Measurements from ENCODE around the gene TSPAN10.
A peak's percentile ranks its signal among the peaks of the same experiment; 100 is the strongest.

TSPAN10 gene

DNA sequence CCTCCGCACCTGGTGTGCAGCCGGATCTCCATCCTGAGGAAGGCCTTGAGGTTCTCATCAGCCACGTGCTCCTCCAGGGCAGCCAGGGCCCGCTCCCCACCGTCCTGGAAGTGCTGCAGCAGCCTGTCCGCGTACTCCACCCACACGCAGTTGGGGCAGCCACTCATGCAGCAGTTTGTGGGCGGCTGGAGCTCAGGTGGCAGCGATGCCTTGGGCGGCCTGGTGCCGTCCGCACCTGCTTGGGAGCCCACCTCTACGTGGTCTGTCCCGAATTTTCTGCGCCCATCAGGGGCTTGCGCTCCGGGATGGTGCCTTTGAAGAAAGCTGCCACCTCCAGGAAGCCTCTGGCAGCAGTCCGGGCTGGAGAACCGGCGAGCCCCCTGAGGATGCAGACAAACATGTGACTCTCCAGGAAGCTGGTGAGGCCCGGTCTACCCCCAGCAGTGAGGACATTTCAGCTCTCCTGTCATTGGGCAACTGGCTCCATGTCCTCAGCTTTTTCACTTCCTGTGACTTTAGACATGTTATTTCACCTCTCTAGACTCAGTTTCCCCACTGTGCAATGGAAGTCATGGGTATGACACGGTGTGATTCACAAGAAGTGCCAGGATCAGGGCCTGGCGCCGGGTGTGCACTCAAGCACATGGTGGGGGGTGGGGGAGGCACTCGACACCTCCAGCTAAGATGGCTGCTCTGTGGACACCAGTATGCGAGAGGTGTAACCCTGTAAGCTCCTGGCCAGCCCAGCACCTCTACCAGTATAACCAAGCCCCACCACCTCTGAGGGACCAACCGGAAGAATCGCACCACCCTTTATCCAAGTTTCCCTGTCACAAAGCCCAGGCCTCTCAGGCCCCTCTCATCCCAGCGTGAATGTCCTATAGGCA lies 28.5 kb downstream of the TSPAN10 start:
- DNase-seq, result peak; percentile 22

DNA sequence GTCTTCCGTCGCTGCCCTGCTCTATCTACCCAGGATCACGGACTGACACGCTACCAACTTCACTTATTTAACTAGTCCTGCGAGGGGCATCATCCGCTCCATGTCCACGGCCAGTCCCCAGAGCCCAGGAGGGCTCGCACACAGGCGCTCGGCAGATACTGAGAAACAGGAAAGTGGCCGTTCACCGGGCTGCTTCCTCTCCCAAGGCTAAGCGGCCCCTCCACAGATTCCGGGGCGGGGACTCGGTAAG lies 29.0 kb downstream of the TSPAN10 start:
- DNase-seq, result no peak

DNA sequence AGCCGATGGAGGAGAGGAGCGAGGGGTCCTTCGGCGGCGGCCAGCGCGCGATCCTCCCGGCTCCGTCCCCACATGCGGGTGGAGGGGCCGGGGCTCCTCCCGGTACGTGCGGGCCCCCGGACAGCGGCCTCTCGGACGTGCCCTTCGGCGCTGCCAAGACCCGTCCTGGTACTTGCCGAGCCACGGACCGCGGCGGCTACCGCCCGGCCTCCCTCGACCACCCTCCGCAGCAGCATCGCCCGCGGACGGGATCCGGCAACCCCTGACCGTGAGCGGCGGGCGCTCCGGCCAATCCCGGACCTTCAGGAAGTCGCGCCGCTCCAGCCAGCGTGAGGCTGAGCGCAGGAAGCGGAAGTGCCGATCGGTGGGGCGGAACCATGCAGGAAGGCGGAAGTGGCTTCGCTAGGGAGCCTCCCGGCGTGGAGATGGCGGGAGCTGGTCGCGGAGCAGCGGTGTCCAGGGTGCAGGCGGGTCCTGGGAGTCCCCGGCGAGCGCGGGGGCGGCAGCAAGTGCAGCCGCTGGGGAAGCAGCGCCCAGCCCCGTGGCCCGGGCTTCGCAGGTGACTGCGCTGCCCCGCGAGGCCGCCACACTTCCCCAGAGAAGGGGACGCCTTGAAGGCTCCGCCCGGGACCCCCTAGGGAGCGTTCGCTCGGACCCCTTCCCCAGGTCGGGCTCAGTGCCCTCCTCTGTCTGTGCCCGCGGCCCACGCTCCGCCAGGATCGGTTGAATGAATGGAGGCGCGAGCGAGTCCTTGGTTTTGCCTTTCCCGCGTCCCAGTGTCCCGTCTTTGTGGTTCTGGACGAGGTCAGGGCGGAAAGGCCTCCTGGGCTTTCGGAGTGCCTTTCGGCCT lies 29.6 kb downstream of the TSPAN10 start, which contains the start of the genes CCDC137 and OXLD1:
Gene CCDC137 (plus strand): TSS at position 396 of the 850 bp plus-strand sequence. CDS start 30 bp downstream, at position 426.
Gene OXLD1 (minus strand): TSS at position 264 of the 850 bp plus-strand sequence. CDS start 28 bp downstream, at position 236.
- peak; percentile 96 for DNase-seq

DNA sequence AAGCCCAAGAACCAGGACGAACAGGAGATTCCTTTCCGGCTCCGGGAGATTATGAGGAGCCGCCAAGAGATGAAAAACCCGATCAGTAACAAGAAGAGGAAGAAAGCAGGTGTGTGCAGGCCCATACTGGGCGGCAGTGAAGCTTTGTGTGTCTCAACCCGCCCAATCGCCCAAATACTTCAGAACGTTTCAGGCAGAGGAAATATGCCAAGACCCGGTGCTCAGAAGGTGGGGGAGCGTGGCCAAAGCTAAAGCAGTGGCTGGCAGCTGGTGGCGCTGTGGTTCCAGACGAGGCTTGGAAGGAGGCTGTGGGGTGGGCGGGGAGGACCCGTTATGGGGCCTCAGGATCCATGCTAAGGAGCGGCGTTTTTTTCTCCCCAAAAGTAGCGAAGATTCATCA lies 30.8 kb downstream of the TSPAN10 start:
- DNase-seq, result no peak

DNA sequence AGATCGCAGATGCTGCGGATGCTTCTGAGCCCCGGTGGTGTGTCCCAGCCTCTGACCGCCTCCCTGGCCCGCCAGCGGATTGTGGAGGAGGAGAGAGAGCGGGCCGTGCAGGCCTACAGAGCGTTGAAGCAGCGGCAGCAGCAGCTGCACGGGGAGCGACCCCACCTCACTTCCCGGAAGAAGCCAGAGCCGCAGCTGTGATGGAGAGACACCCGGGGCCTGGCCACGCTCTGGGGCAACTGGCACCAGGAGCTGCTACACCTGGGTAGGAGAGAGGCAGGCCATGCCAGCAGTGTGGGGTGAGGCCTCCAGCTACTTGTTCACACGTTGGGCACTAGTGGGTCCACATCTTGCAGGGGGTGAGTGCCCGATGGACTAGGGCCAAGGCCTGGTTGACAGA lies 35.5 kb downstream of the TSPAN10 start:
- no peak for DNase-seq

DNA sequence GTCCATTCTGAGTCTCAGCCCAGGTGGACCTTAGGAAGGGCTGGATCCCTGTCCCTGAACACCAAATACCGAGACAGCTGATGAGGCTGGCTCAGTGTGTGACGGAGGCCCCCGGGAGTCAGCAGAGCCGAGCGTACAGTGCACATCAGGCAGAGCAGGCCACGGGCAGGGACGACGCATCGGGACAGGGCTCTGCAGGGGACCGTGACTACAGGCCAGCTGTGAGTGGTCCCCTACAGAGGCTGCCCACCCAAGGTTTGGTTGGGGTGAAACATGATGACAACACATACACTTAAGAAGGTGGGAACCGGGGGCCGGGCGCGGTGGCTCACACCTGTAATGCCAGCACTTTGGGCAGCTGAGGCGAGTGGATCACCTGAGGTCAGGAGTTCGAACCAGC lies 36.0 kb downstream of the TSPAN10 start:
- DNase-seq, result no peak

DNA sequence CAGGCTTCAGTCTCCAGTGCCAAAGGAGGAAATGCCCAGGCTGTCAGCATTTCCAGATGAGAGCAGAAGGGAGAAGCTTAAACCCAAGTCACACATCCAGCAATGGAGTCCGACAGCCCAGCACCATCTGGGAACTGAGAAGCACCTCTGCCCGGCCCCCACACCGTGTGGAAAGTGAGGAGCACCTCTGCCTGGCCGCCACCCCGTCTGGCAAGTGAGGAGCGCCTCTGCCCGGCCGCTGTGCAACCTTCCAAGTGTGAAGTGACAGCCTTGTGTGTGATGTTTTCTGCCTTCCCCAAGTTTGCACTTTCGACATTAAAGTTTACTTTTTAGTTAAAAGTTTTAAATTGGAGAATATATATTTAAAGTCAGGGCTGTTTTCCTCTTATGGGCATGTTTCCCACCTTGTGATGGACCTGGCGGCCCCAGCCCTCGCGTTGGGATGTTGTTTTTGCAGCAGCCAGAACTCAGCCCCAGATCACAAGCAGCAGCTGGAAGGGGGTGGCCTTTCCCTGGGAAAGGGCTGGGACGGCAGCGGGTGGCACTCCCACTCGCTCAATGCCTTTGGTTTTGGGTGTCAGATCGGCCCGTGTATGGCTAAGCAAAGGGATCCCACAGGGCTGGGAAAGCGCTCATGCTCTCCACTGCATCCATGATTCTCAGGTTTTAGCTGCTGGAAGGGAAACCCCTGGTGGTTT lies 36.7 kb downstream of the TSPAN10 start:
- no peak for DNase-seq

DNA sequence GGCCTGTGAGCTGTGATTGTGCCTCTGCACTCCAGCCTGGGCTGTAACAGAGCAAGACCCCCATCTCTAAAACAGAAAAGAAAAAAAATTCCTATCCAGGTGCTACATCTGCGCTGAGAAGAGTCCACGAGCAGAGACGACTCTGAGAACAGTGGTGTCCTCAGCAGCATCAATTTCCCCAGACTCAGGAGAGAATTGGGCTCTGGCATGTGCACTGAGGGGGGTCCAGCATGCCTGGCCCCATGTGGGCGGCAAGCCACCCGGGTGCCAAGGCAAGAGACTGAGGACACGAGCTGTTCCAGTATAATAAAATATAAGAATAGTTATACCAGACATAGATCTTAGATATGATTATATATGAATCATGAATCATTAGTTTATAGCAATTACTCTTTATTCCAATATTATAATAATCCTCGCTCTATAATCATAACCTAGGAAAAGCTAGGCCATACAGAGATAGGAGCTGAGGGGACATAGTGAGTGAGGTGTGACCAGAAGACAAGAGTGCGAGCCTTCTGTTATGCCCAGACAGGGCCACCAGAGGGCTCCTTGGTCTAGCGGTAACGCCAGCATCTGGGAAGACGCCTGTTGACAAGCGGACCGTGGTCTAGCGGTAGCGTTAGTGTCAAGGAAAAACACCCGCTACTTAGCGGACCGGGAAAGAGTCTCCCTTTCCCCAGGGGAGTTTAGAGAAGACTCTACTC lies 38.7 kb downstream of the TSPAN10 start:
- peak; percentile 10 for DNase-seq

DNA sequence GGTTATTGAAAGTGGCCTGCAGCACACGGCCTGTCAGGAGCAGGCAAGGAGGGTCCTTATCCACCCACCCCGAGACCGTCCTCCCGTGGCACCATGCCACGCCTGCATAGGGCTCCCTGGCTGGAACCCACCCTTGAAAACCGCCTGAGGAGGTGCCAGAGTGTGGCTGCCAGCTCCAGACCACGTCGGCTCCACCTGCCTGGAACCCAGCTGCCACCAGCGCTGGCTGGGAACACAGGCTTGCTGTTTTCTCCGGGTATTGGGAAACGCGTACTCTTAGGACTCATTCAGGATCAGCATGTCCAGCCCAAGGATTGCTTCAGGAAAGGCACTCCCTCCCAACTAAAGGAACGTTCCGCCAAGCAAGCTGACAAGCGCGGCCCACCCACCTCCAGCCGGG lies 39.9 kb downstream of the TSPAN10 start:
- no peak for DNase-seq

DNA sequence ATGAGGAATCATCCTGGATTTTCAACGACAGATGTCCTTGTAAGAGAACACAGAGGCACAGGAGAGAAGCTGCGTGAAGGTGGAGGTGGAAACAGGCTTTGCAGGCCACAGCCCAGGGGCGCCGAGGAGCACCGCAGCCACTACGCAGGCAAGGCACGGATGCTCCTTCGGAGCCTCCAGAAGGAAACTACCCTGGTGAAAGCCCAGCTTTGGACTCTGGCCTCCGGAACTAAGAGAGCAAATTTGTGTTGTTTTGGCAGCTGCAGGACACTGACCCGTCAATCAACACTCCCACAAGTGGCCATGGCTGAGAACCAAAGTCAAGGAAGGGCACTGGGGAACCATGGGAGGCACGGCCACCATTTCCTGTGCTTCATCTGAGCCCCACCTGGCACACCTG lies 43.2 kb downstream of the TSPAN10 start:
- no peak for DNase-seq

DNA sequence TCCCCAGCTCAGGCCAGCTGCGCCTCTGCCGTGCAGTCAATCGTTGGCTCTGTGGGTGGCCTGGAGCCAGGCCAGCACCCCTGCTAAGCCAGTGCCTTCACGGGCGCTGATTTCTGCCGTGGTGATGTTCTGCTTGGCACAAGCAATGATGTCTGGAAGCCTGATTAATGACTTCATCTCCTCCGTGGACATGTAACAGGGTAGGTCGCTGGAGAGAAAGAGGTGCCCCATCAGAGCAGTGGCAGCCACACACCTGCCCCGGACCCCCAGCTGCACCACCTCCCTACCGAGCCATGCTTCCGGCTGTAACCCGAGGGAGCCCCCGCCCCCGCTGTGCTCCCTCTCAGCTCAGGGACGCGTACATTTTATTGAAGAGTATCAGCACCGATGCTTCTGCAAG lies 44.7 kb downstream of the TSPAN10 start:
- no peak for DNase-seq

DNA sequence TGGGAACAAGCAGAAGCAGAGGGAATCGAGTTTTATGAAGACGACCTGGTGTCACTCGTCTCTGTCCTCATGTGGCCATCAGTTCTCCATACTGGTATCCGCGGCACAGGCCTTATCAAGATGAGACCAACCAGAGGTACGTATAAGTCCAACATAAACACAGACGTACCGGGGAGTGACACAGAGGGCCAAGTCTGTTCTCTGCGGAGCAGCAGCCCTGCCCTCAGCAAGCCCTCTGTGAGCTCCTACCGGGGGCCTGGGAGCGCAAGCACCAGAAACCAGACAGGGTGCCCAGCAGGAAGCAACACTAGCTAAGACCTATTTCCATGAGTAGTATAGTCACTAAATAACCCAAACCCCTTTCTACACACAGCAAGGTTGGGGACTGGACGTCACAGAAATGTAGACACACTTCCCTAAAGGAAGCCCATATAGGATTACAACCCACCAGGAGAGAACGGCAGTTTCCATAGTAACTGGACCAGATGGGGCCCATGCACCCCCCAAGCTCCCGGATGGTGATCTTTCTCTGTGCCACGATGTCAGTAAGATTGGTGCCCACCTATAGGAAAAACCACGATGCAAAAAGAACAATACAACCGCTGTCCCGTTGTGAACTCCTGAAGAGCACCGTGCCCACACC lies 45.7 kb downstream of the TSPAN10 start:
- DNase-seq, result peak; percentile 20

DNA sequence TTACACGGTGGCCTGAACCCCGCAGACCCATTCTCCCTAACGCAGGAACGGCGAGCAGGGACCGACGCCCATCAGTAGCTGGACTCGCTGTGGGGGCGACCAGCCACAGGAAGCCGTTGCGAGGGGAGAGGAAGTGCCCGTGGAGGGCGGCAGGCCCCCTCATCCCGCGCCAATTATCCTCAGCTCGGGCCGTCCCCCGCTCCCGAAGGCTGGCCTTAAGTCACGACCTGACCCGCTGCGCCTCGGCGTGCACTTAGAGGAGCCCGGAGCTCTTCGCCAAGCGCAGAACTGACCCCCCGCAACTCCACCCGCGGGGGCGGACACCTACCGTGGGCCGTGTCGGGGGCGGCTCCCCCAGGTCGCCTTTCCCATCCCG lies 46.2 kb downstream of the TSPAN10 start:
- no peak for DNase-seq

DNA sequence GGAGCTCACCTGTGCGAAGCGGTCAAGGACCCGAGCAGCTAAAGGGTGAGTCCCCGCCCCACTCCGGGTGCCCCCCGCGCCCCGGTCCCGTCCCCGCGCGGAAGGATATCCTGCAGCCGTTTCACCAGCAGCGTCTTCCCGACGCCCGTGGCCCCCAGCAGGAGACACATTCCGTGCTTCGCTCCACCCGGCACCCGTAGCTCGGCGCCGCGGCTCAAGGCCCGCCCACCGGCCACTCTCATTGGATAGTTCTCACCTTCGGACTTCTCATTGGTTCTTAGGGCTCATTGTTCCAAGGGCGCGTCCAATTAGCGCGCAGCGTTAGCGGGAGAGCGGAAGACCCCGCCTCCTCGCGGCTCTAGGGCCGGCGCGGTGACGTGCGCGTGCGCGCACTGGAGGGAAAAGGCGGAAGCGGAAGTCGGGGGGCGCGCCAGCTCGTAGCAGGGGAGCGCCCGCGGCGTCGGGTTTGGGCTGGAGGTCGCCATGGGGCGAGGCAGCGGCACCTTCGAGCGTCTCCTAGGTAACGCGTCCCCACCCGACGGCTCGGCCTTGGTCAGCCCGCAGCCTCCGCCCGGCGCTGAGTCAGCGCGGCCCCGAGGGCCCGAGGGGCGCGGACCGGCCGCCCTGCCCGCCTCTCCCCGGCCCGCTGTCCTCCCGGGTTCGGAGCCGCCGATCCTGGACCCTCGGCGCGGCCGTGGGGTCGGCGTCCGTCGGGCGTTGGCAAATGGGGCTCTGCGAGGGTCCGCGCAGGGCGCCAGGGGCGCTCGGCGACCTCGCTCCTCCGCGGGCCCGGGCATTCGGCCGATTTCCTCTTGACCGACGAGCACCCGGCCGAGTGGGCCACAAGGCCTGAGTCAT lies 46.8 kb downstream of the TSPAN10 start, which contains the start of the genes ARL16 and HGS:
Gene ARL16 (minus strand): TSS at position 214 of the 858 bp plus-strand sequence. CDS start 44 bp downstream, at position 170.
Gene HGS (plus strand): TSS at position 428 of the 858 bp plus-strand sequence. CDS start 56 bp downstream, at position 484.
- DNase-seq, result peak; percentile 100

DNA sequence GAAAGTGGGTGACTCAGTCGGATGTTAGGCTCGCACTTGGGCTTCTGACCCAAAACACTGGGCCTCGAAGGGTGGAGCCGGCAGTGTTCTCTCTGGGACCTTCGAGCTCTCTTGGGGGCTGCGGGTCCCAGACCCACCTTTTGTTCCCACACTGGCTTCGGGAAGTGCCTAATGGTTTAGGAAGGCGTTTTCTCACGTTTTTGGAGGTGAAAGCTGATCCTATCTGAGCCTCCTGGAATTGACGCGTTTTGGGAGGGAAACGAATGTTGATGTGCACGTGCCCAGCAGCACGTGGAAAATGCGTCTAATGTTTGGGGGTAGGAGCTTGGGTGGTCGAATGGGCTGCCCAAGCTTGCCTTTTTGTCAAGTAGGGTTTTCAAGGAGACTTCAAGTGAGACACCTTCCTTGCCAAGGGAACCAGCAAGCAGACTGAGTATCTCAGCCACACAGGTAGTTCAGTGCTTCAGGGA lies 47.5 kb downstream of the TSPAN10 start:
- peak; percentile 70 for DNase-seq

DNA sequence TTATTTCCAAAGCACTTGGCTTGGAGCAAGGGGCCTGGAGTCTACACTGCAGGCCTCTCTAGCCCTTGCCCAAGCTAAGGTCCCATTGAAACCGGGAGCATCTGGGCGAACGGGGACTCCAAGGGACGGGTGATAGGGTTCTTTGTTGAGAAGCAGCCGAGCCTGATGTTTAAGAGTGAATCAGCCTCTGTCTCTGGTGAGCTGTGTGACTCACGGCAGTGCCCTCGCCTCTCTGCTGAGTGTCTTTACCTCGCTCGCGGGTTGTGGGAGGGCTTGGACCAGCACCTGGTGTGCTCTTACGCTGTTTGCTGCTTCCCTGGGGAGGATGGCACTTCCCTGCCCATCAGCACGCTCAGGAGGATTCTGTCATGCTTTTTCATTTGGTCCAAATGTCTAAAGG lies 48.1 kb downstream of the TSPAN10 start:
- peak; percentile 67 for DNase-seq

DNA sequence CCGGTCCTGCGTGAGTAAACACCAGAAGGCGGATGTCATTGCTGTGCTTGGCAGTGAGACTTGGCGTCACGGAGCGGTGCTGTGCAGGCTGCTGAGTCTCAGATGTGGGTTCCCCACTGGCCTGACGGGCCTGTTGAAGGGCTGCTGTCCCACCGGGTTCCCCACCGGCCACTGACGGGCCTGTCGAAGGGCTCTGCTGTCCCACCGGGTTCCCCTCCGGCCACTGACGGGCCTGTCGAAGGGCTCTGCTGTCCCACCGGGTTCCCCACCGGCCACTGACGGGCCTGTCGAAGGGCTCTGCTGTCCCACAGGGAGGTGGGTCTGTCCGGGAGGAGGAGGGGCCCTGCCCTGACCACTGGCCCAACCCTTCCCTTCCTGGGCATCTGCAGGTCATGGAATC lies 49.6 kb downstream of the TSPAN10 start:
- no peak for DNase-seq

DNA sequence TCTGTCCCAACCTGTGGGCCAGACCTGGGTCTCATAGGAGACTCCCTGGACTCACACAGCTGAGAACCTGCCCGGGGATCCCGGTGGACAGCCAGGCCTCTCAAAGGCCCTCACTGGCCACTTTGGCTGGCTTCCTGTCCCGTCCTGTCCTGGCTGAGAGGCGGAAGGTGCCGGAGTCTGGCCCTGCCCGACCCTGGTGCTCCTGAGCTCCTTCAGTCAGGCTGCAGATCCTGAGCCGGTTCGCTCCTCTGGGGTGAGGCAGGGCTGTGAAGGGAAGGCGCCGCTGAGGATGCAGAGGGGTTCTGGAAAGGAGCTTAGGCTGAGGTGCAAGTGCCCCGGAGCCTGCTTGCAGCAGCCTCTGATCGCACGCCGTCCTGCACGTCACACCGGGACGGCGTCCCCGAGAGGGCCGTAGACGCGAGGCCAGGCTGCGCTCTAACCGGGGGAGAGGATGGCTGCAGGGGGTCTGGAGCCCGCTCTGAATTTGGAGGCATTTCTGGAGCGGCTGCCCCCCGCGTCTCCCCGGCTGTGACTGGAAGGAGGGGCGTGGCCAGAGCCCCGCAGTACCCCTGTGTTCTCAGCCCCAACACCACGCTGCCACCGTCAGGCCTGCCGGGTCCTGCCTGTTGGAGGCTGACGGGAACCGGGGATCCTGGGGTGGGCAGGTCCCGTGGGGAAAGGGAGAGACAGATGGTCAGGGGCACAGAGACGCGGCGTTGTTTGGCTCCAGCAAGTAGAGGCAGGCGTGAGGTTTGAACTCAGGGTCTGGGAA lies 51.0 kb downstream of the TSPAN10 start:
- no peak for DNase-seq

DNA sequence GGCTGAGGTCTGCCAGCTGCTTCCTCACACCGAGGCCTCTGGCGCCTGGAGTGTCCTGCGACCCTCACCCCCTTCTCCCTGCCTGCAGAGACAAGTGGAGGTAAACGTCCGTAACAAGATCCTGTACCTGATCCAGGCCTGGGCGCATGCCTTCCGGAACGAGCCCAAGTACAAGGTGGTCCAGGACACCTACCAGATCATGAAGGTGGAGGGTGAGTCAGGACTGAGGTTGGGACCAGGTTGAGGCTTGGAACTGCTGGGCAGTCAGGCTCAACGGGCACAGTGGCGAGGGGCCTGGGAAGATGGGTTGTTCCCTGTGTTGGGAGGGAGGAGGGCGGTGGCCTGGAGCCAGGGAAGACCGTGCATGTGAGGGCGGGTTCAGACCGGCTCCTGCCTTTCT lies 51.6 kb downstream of the TSPAN10 start:
- no peak for DNase-seq

DNA sequence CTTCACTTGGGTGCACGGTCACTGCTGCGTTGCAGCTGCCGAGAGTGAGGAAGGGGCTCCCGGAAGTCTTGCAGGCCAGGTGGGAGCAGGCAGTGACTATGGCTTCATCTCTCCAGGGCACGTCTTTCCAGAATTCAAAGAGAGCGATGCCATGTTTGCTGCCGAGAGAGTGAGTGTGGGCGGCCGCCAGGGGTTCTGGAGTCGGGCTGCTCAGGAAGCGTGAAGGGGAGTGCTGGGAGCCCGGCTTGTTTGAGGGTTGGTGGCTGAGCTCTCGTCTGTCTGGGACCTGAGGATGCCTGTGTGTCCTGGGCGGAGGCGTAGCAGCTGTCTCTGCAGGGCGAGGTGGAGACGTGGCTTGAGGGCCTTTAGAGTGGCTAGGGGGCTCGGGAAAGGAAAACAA lies 53.1 kb downstream of the TSPAN10 start:
- DNase-seq, result no peak
